Neuronal stem cell (in vitro differentiated cells): ENCODE results near the gene SRGAP2C. TPM values are rescaled to one million over a fixed set of nuclear protein-coding genes. Genes with fewer than 3 reads are reported as not detected.
"Not testable (repeated sequence)": the region's sequence is repeated elsewhere in the genome, so short reads cannot be mapped to it uniquely, and the experiment has no call there.

ENCODE experiments used
- DNase-seq: peaks from one replicate; pipeline ENCODE4 v3.0.0-alpha.2; 2013; ENCODE audit warnings: low spot score
- H2AFZ ChIP-seq: one replicate; pipeline ENCODE4 v1.6.1; 2013; ENCODE audit warnings: mild to moderate bottlenecking, low read length, inconsistent platforms
- H2AK5ac ChIP-seq: 2 replicates; pipeline ENCODE4 v1.6.1; 2013; ENCODE audit warnings: low read depth, mild to moderate bottlenecking, inconsistent platforms, low read length, moderate library complexity, mixed read lengths
- H2BK120ac ChIP-seq: 2 replicates; pipeline ENCODE4 v1.6.1; 2013; ENCODE audit warnings: low read depth, mild to moderate bottlenecking, inconsistent platforms, low read length, moderate library complexity, mixed read lengths
- H2BK12ac ChIP-seq: one replicate; pipeline ENCODE4 v1.6.1; 2013; ENCODE audit warnings: low read length, inconsistent platforms
- H2BK15ac ChIP-seq: 2 replicates; pipeline ENCODE4 v1.6.1; 2013; ENCODE audit warnings: mild to moderate bottlenecking, low read length, inconsistent platforms, mixed read lengths
- H2BK5ac ChIP-seq: one replicate; pipeline ENCODE4 v1.6.1; 2013; ENCODE audit warnings: inconsistent platforms, mild to moderate bottlenecking, low read length, moderate library complexity
- H3K14ac ChIP-seq: one replicate; pipeline ENCODE4 v1.6.1; 2013; ENCODE audit warnings: low read length, inconsistent platforms
- H3K18ac ChIP-seq: 2 replicates; pipeline ENCODE4 v1.6.1; 2013; ENCODE audit warnings: low read length, inconsistent platforms
- H3K23ac ChIP-seq: 2 replicates; pipeline ENCODE4 v1.6.1; 2013; ENCODE audit warnings: low read depth, mild to moderate bottlenecking, mixed read lengths, low read length, inconsistent platforms; ENCODE audit not compliant: poor library complexity
- H3K27ac ChIP-seq: replicated peaks from 3 replicates; pipeline ENCODE4 v1.5.1; 2013; ENCODE audit warnings: low read length, inconsistent platforms
- H3K27me3 ChIP-seq, 3 experiments: 2 replicates each; pipeline ENCODE4 v1.6.1; 2013; ENCODE audit warnings: low read length in 3 of 3, mild to moderate bottlenecking in 2 of 3, inconsistent platforms in 1 of 3, low read depth in 1 of 3, mixed read lengths in 1 of 3, moderate library complexity in 1 of 3; ENCODE audit not compliant: control insufficient read depth in 3 of 3, insufficient read depth in 3 of 3
- H3K36me3 ChIP-seq, 2 donors: replicated peaks in 1 of 2; 2 replicates each; pipeline ENCODE4 v1.6.1; 2013; ENCODE audit warnings: low read length in 2 of 2; ENCODE audit not compliant: control insufficient read depth in 2 of 2, insufficient read depth in 2 of 2
- H3K4ac ChIP-seq: 2 replicates; pipeline ENCODE4 v1.6.1; 2013; ENCODE audit warnings: inconsistent platforms, mild to moderate bottlenecking, low read length, moderate library complexity
- H3K4me1 ChIP-seq, 2 donors: 1 replicate in 1 of 2; 2 replicates in 1 of 2; pipeline ENCODE4 v1.6.1; 2013; ENCODE audit warnings: low read length in 2 of 2, low read depth in 1 of 2; ENCODE audit not compliant: control insufficient read depth in 2 of 2, insufficient read depth in 1 of 2
- H3K4me2 ChIP-seq: one replicate; pipeline ENCODE4 v1.6.1; 2013; ENCODE audit warnings: mild to moderate bottlenecking, low read length, inconsistent platforms; ENCODE audit not compliant: insufficient read depth, poor library complexity, severe bottlenecking
- H3K4me3 ChIP-seq, 2 donors: 2 replicates each; pipeline ENCODE4 v1.5.1; 2013; ENCODE audit warnings: low read length in 2 of 2, mild to moderate bottlenecking in 2 of 2, inconsistent platforms in 1 of 2, moderate library complexity in 1 of 2
- H3K79me1 ChIP-seq: one replicate; pipeline ENCODE4 v1.6.1; 2013; ENCODE audit warnings: low read depth, mild to moderate bottlenecking, inconsistent platforms, low read length, moderate library complexity
- H3K9ac ChIP-seq: one replicate; pipeline ENCODE4 v1.6.1; 2013; ENCODE audit warnings: mild to moderate bottlenecking, low read depth, low read length, inconsistent platforms; ENCODE audit not compliant: poor library complexity
- H3K9me3 ChIP-seq, 2 donors: replicated peaks in 1 of 2; 2 replicates each; pipeline versions ENCODE3 to v1.6.1; 2013; ENCODE audit warnings: low read length in 2 of 2, mild to moderate bottlenecking in 2 of 2, inconsistent platforms in 1 of 2, low read depth in 1 of 2, mixed read lengths in 1 of 2, moderate library complexity in 1 of 2; ENCODE audit not compliant: control insufficient read depth in 2 of 2, insufficient read depth in 1 of 2
- H4K8ac ChIP-seq: one replicate; pipeline ENCODE4 v1.6.1; 2013; ENCODE audit warnings: low read depth, mild to moderate bottlenecking, inconsistent platforms, low read length, moderate library complexity
- H4K91ac ChIP-seq: one replicate; pipeline ENCODE4 v1.6.1; 2013; ENCODE audit warnings: low read length, low read depth, mild to moderate bottlenecking, inconsistent platforms; ENCODE audit not compliant: poor library complexity
- WGBS, 2 donors: extraction: QIAGEN DNeasy Blood & Tissue Kit; methylation state at CpG; one replicate each; pipeline ENCODE4 v1.1.7; 2013; ENCODE audit warnings: missing lambda C conversion rate in 2 of 2, mixed read lengths in 1 of 2; ENCODE audit not compliant: insufficient read length in 2 of 2, insufficient replicate concordance in 1 of 2; ENCODE audit errors: extremely low coverage in 2 of 2; 5-methylcytosine and 5-hydroxymethylcytosine counted together
- small RNA-seq: library from polyadenylated mRNA; stranded (forward); fragments of <200 nt; extraction: miRNeasy Mini kit (QIAGEN cat#:217004); gene quantifications from one replicate; pipeline ENCODE3, GENCODE V24; 2013; ENCODE audit not compliant: insufficient read depth

The SRGAP2C gene

GRCh38 chr1:121438862-121439261 lies 254.1 kb downstream of the SRGAP2C start:
- not testable (repeated sequence) for H2BK5ac ChIP-seq, H4K91ac ChIP-seq, H2AK5ac ChIP-seq, H2BK120ac ChIP-seq, H2BK12ac ChIP-seq, H4K8ac ChIP-seq, H3K14ac ChIP-seq, H3K27me3 ChIP-seq, H3K4me1 ChIP-seq, H3K4ac ChIP-seq, H3K23ac ChIP-seq, H3K79me1 ChIP-seq, H2AFZ ChIP-seq, DNase-seq, H3K4me3 ChIP-seq, H3K18ac ChIP-seq, H3K4me2 ChIP-seq, H3K27ac ChIP-seq, H2BK15ac ChIP-seq, H3K9me3 ChIP-seq, H3K9ac ChIP-seq, H3K36me3 ChIP-seq
- WGBS, 2 donors = no CpG with 5 or more reads among the region's 3 CpGs

GRCh38 chr1:121440993-121441392 lies 256.2 kb downstream of the SRGAP2C start:
- Histone ChIP-seq H4K91ac (no peak overlapping the region), H3K4me1 (no peaks in the 10 kb centered on the region), H3K36me3 (no peaks in the 10 kb centered on the region), H3K9me3 (no peaks in the 10 kb centered on the region), H3K79me1 (no peaks in the 10 kb centered on the region), H3K4me3 (no peak overlapping the region), H2BK12ac (no peak overlapping the region), H2AFZ (no peak overlapping the region), H3K18ac (no peak overlapping the region), H3K27me3 (no peaks in the 10 kb centered on the region), H3K14ac (no peak overlapping the region), H3K9ac (no peak overlapping the region), H3K4me2 (no peak overlapping the region), H2AK5ac (no peak overlapping the region), H3K23ac (no peak overlapping the region), H3K27ac (no peak overlapping the region), H2BK15ac (no peak overlapping the region), H4K8ac (no peak overlapping the region), H2BK5ac (no peak overlapping the region), H2BK120ac (no peak overlapping the region), H3K4ac (no peak overlapping the region)
- no CpG with 5 or more reads among the region's 4 CpGs for WGBS, 2 donors
- no peak for DNase-seq

Small RNA genes lying within 50 kb of the gene (small RNA-seq; reads per million reads assigned to genes)
- gene AC243994.1 = not detected
